Measurements from ENCODE around the gene RAI1.

GRCh38 chr17:17763136-17763535, 81.9 kb downstream of the RAI1 start:
- TF ChIP-seq CTCF (IDR thresholded peaks at IDR 0.05 in 2 of 3, conservative IDR thresholded peaks at IDR 0.05 in 1 of 3; ENCODE audit: control insufficient read depth in 2 of 3, extremely low read depth in 1 of 3, insufficient read depth in 1 of 3, low read depth in 3 of 3, low read length in 3 of 3) (no peak), POLR2A (IDR thresholded peaks at IDR 0.05; ENCODE audit: low read depth, low read length) (no peak), POLR2AphosphoS5 (IDR thresholded peaks at IDR 0.05; ENCODE audit: low read length) (no peak), FOS (IDR thresholded peaks at IDR 0.05; ENCODE audit: borderline replicate concordance, extremely low read depth, insufficient read length) (no peak), TARDBP (IDR thresholded peaks at IDR 0.05; ENCODE audit: borderline replicate concordance) (no peak), CREM (IDR thresholded peaks at IDR 0.05; ENCODE audit: low read depth) (no peak), REST (IDR thresholded peaks at IDR 0.05; ENCODE audit: low read depth, low read length) (no peak)
- TF ChIP-seq, protein P1, sequence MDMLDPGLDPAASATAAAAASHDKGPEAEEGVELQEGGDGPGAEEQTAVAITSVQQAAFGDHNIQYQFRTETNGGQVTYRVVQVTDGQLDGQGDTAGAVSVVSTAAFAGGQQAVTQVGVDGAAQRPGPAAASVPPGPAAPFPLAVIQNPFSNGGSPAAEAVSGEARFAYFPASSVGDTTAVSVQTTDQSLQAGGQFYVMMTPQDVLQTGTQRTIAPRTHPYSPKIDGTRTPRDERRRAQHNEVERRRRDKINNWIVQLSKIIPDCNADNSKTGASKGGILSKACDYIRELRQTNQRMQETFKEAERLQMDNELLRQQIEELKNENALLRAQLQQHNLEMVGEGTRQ (IDR thresholded peaks at IDR 0.05; ENCODE audit: borderline replicate concordance, low read depth, low read length), result no peak
- TF ChIP-seq, protein P2, sequence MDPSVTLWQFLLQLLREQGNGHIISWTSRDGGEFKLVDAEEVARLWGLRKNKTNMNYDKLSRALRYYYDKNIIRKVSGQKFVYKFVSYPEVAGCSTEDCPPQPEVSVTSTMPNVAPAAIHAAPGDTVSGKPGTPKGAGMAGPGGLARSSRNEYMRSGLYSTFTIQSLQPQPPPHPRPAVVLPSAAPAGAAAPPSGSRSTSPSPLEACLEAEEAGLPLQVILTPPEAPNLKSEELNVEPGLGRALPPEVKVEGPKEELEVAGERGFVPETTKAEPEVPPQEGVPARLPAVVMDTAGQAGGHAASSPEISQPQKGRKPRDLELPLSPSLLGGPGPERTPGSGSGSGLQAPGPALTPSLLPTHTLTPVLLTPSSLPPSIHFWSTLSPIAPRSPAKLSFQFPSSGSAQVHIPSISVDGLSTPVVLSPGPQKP (IDR thresholded peaks at IDR 0.05; ENCODE audit: low read depth, low read length), result no peak
